Hepatic stellate cell (primary cell): ENCODE measurements around the gene PTPRU.

Experiments
- DNase-seq: peaks from one replicate; pipeline ENCODE4 v3.0.0; 2011; ENCODE audit warnings: low spot score

Gene PTPRU

DNA sequence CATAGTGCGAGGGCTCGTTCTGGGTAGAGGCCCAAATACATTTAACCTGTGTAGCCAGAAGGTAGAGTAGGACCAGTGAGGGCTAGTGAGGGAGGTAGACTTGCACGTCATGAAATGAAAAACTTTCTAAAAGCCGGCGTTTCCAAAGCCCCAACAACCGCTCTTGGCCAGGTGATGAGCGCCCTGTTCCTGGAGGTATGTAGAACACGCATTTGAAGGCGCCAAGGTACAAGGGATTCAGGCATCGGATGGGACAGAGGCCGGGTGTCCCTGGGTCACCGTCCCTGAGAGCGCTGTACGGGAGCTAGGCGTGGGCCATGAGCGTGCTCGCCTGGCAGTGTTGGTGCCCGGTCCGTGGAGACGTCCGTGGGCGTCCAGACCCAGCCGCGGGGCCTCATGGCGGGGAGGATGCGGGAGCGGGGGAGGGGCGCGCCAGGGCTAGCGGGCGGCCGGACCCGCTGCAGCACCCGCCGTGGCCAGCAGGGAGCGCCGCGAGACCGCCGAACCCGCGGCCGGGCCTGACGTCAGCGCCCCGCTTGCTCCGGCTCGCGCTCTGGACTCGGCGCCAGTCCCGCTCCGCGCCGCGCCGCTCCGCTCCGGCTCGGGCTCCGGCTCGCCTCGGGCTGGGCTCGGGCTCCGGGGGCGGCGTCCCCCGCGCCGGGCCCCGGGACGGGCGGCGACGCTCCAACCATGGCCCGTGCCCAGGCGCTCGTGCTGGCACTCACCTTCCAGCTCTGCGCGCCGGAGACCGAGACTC is at the start of gene PTPRU:
Gene PTPRU (plus strand): TSS at position 568 of the 757 bp plus-strand sequence. CDS start 123 bp downstream, at position 691.
- peak; percentile 90 for DNase-seq

DNA sequence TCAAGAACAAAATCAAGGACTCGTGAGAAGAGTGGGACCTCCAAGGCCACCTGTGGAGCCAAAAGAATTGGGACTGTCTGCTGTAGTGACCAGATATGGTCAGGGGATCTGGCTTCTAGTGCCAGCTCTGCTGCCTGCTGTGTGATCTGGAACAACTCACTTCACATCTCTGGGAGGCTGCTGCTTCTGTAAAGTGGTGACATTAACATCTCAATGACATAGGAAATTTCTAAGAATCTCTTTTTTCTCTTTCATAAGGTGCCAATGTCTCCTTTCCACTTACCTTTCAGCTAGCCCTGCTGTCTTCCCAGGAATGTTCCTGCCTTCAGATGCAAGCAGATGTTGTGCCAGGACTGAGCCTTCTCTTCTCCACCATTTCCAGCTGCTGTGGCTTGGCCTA is 49.6 kb upstream of the PTPRU start:
- no peak for DNase-seq

DNA sequence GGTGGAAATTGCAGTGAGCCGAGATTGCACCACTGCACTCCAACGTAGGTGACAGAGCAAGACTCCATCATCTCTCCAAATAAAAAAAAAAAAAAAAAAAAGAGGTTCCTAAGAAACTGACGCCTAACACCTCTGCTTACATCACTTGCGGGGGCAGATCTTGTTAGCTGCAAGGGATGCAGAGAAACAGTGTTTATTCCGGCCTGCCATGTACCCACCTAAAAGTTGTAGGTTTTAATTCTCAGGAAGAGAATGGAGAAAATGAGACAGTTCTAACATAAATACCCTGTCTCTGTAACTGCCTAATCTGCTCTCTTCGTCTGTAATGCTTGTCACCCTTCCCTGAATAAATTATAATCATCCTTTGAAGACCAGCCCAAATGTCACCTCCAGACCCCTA is 45.6 kb upstream of the PTPRU start:
- no peak for DNase-seq

DNA sequence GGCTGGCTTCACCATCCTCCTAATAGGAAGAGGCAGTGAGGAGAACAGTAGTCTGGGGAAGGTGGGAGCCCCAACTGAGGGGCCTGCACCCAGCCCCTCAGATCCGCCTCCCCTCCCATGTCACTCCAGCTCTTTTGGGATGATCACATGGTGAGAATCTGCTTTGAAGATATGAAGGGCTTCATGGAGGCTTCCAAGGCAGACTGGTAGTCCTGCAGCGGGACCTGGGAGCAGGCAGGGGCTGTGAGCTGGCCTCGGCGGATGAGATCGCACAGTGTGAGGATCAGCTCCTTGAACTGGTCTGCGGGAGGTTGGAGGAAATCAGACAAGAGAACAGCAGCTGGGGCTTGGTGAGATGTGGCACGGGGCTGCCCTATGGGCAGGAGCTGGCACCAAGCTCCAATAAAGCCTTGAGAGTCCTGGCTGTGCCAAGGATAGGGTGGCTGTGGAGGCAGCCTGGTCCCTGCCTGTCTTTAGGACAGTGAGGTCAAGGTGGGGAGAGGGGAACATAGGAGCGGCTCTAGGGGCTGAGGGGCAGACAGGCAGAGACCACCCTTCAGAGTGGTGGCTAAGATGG is 42.4 kb upstream of the PTPRU start:
- DNase-seq: no peak

DNA sequence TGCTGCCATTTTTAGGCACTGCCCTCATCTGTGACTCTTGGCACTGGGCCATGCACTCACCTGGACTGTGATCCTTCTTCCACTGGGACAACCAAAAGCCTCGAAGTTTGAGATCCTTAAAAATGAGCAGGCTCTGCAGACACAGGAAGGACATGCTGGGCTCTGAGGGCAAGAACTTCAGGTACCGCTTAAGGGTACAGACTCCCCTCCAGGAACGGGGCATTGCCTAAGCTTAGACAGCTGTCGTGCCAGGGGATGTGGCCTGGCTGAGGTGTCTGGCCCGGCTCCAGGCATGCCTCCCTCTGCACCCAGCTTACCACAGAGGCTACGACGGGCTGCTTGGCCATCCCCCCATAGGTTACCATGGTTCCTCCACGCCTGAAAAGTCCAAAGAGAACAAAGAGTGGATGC is 40.4 kb upstream of the PTPRU start:
- DNase-seq: no peak

GRCh38 chr1:29196863-29197589 is 39.3 kb upstream of the PTPRU start:
- peak; percentile 94 for DNase-seq

GRCh38 chr1:29197590-29197924 is 38.8 kb upstream of the PTPRU start:
- DNase-seq: no peak

DNA sequence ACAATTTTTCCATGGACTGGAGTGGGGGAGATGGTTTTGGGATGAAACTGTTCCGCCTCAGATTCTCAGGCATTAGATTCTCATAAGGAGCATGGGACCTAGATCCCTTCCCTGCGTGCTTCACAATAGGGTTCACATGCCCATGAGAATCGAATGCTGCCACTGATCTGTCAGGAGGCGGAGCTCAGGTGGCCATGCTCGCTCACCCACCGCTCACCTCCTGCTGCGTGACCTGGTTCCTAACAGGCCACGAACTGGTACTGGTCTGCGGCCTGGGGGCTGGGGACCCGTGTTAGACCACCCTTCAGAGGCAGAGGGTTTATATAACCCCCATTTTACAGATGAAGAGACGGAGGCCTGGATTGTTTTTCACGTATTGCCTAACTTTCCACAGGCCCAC is 38.3 kb upstream of the PTPRU start:
- no peak for DNase-seq

- no peak for DNase-seq
Measured at GRCh38 chr1:29200906-29201594, 35.3 kb upstream of the PTPRU start.

- DNase-seq: no peak
Measured at GRCh38 chr1:29201595-29202051, 34.7 kb upstream of the PTPRU start.

DNA sequence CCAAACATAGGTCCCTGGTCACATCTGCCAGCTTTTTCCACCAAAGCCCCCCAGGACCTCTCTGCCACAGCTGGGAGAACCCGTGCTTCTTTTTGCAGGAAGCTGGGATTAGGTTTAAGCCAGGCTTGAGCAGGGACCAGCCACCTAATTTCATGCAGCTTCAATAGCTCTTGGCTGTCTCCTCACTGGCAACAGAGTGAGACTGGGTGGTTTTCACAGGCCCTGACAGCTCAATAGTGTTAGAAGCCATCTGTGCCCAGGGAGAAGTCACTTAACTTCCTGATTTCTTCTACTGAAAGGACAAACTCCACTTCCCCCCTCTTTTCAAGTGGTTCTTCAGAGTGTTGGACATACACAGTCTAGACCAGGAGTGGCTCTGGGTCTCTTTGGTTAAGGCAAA is 34.3 kb upstream of the PTPRU start:
- no peak for DNase-seq

DNA sequence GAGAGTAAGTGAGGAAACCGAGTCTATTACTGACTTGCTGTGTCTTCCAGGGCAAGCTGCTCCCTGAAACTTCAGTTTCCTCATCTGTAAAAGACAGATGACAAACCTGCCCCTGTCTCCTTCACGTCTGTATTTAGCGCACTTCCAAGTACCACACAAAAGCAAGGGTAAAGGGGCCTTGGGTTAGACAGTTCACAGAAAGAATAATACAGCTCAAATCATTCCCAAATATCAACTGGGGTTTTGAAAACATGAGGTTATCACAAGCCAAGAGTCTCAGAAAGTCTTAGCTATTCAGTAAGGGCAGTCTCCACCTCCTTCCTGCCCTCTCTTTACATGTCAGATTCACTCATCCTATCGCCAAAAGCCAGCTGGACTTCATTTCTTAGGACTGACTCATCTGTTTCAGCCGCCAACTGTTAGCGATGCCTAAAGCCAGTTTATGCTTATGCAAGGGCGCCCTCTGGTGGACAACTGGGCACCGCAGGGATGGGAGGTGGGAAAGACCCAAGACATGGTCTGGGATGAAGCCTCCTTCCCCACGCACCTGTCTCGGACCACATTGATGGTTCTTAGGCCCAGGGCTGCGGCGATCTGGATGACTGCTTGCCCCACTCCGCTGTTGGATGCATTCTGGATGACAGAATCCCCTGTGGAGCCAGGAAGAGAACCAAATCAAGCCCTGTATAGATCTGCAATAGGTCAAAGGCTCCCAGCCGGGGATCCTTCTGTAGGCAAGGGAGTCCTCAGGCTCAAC is 33.6 kb upstream of the PTPRU start:
- peak; percentile 97 for DNase-seq

GRCh38 chr1:29208442-29208841 is 27.9 kb upstream of the PTPRU start:
- no peak for DNase-seq

DNA sequence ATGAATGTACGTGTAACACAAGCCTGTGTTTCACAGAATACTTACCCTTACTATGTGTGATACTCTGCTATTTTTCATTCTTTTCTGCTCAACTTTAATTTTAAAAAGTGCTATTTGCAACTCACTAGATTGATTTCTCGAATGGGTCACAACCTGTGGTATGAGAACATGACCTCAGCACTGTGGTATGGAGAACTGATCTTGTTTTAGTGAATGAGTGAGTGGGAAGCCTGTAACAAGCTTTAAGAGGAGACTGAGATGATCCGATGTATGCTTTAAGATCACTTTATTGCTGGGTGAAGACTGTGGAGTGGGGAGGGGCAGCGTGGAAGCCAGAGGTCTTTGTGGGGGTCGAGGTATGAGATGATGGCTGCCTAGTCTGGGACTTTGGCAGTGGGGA is 27.1 kb upstream of the PTPRU start:
- DNase-seq: peak; percentile 72

- DNase-seq: no peak
Measured at GRCh38 chr1:29210278-29211085, 25.8 kb upstream of the PTPRU start.

DNA sequence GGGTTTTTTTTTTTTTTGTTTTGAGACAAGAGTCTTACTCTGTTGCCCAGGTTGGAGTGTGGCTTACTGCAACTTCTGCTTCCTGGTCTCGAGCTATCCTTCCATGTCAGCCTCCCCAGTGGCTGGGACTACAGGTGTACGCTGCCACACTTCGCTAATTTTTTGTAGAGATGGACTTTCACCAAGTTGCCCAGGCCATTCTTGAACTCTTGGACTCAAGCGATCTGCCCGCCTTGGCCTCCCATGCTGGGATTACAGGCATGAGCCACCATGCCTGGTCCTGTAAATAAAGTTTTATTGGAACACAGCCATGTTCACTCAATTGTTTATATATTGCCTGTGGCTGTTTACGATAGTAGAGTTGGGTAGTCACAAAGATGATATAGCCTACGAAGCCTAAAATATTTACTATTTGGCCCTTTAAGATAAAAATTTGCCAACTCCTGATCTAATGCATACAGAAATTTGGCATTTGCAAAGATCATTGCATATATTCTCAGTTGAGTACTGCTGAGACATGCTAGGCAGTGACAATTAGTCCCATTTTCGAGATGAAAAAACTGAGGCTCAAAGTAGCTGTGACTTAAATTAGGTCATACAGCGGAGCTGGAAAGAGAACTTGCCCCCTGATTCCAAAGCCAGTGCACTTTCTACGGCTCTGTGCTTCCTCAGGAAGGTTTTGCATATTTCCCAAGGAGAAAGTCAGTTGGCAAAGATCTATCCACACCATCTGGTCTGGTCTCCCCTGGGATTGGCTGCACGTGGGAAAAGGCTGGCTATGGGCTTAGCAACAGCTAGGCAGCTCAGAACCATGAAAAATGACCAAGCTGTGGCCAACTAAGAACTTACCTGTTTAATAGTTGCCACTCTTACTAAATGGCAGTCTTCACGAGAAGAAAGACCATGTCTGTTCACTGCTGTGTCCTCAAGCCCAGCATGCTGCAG is 25.0 kb upstream of the PTPRU start:
- DNase-seq: no peak

GRCh38 chr1:29213055-29213454 is 23.3 kb upstream of the PTPRU start:
- no peak for DNase-seq

GRCh38 chr1:29217633-29218032 is 18.7 kb upstream of the PTPRU start:
- DNase-seq: no peak

- DNase-seq: no peak
Measured at GRCh38 chr1:29218223-29218622, 18.1 kb upstream of the PTPRU start.

GRCh38 chr1:29221296-29221695 is 15.0 kb upstream of the PTPRU start:
- no peak for DNase-seq
